Measurements from ENCODE around the gene SIN3A. TPM values are rescaled to one million over a fixed set of nuclear protein-coding genes. Genes with fewer than 3 reads are reported as not detected.

SIN3A gene
- total and polyA plus RNA-seq, 2 of the 4 experiments (the other 2 are of a cell fraction), result 21.2 to 31.5 TPM

GRCh38 chr15:75403892-75404291 lies 47.6 kb downstream of the SIN3A start:
- H2AK9ac ChIP-seq (replicated peaks; ENCODE audit: low read depth, low read length, poor library complexity), result no peak overlapping the region
- intact Hi-C loops (cut with micrococcal nuclease), result no loop called here
- H4K8ac ChIP-seq (ENCODE audit: low read depth in 2 of 2, low read length in 2 of 2), result no peak overlapping the region
- in situ Hi-C loops (cut with MboI; ENCODE audit: low sequenced_read_pairs), result no loop called here
- no peak overlapping the region for H2AK5ac ChIP-seq (ENCODE audit: low read depth, low read length)
- H3K27ac ChIP-seq (ENCODE audit: insufficient read depth, low read length), result no peak overlapping the region
- H3K18ac ChIP-seq (ENCODE audit: low read depth, low read length), result no peak overlapping the region
- no peak overlapping the region for H2AFZ ChIP-seq (replicated peaks; ENCODE audit: low read length, poor library complexity)
- H3K9ac ChIP-seq (ENCODE audit: low read depth, low read length), result no peak overlapping the region
- no TSS peak for BruUV-seq (replicated peaks)
- no peaks in the 10 kb centered on the region for H4K20me1 ChIP-seq (ENCODE audit: insufficient read depth, low read length)
- H3K27me3 ChIP-seq (ENCODE audit: control insufficient read depth, insufficient read depth, low read length), result no peaks in the 10 kb centered on the region
- H3K23ac ChIP-seq (ENCODE audit: low read depth, low read length), result no peak overlapping the region
- TF ChIP-seq MAFK (IDR thresholded peaks at IDR 0.05; ENCODE audit: low read depth, low read length) (no peak), BHLHE40 (IDR thresholded peaks at IDR 0.05; ENCODE audit: low read depth, low read length) (no peak), CEBPB (IDR thresholded peaks at IDR 0.05; ENCODE audit: low read depth, low read length) (no peak)
- no peaks in the 10 kb centered on the region for H3K9me3 ChIP-seq (ENCODE audit: control insufficient read depth, insufficient read depth, low read length)
- no peak overlapping the region for H3K4ac ChIP-seq (ENCODE audit: low read depth, low read length)
- no peak overlapping the region for H2BK5ac ChIP-seq (ENCODE audit: low read depth, low read length, poor library complexity, severe bottlenecking)
- no peak overlapping the region for H2BK120ac ChIP-seq (ENCODE audit: low read depth, low read length)
- CTCF ChIA-PET, result interaction anchor here (0.9 kb wide), 1 partner anchor 235 kb away, joined by 3 read pairs; no protein-coding TSS in a partner anchor
- H3K14ac ChIP-seq (replicated peaks; ENCODE audit: low read depth, low read length), result no peak overlapping the region
- dilution Hi-C loops (cut with HindIII; ENCODE audit: low sequenced_read_pairs, unreplicated experiment), result no loop called here
- no peaks in the 10 kb centered on the region for H3K9me1 ChIP-seq (ENCODE audit: insufficient read depth, low read length)
- no peak overlapping the region for H2BK15ac ChIP-seq (ENCODE audit: low read depth, low read length)
- no peak overlapping the region for H3K4me2 ChIP-seq (ENCODE audit: low read depth, low read length)
- no peaks in the 10 kb centered on the region for H3K4me1 ChIP-seq (ENCODE audit: control insufficient read depth, insufficient read depth, low read length)
- peaks cover 50% of the 10 kb centered on the region for H3K36me3 ChIP-seq (ENCODE audit: control insufficient read depth, insufficient read depth, low read length)
- H3K56ac ChIP-seq (ENCODE audit: extremely low read depth, insufficient read depth, low read length), result no peak overlapping the region
- H4K5ac ChIP-seq (ENCODE audit: low read depth, low read length), result no peak overlapping the region
- no peak overlapping the region for H3K4me3 ChIP-seq (ENCODE audit: insufficient read depth, low read depth, low read length)
- no peak overlapping the region for H2BK20ac ChIP-seq (ENCODE audit: low read depth, low read length)
- no peak overlapping the region for H4K91ac ChIP-seq (ENCODE audit: insufficient read depth, low read depth, low read length)
- DNase-seq, result no peak
- peaks cover 5 to 13% of the 10 kb centered on the region in 2 experiments; a peak in 3 of 4 replicates for H3K79me1 ChIP-seq (ENCODE audit: low read depth in 1 of 2, low read length in 2 of 2)
- POLR2A ChIA-PET (ENCODE audit: unreplicated experiment), result no interaction called here
- 100% methylated on average over 1 of the region's 2 CpGs; no CpG with 5 or more reads in 1 of the 2 experiments for WGBS, 2 experiments (ENCODE audit: extremely low coverage in 2 of 2, insufficient read length in 1 of 2)
- ATAC-seq (ENCODE audit: low read depth), result no peak

Measured in IMR-90 (cell line).